ENCODE measurements around the gene NLRP9.
"Not testable (repeated sequence)": the region's sequence is repeated elsewhere in the genome, so short reads cannot be mapped to it uniquely, and the experiment has no call there.

NLRP9 gene

DNA sequence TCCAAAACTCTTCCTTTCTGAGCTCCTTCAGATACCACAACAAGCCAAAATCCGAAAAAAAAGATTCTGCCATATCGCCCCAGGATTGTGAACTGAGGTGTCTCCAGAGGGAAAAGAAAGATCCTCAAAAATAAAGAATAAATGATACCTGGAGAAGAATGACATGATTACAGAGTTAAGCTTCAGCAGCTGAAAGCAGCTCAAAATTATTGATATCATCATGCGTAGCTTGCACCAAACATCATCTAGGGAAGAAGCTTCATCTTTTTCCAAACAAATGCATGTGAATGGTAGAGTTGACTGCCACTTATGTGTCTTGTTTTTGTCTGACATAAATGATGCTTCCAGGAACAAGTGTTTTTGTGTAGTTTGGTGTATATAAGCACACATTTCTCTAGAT lies at the start of gene NLRP9:
TSS of gene NLRP9 (minus strand) at position 101 of the 400 bp plus-strand sequence. CDS start at position 73, 28 bp downstream.
- no peak for DNase-seq

- no peak for DNase-seq
Measured at GRCh38 chr19:55781112-55781511, 42.9 kb upstream of the NLRP9 start.

DNA sequence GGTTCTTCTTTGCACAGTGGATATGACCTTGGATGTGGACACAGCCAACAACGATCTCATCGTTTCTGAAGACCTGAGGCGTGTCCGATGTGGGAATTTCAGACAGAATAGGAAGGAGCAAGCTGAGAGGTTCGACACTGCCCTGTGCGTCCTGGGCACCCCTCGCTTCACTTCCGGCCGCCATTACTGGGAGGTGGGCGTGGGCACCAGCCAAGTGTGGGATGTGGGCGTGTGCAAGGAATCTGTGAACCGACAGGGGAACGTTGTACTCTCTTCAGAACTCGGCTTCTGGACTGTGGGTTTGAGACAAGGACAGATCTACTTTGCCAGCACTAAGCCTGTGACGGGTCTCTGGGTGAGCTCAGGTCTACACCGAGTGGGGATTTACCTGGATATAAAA lies 40.1 kb upstream of the NLRP9 start:
- no peak for DNase-seq

DNA sequence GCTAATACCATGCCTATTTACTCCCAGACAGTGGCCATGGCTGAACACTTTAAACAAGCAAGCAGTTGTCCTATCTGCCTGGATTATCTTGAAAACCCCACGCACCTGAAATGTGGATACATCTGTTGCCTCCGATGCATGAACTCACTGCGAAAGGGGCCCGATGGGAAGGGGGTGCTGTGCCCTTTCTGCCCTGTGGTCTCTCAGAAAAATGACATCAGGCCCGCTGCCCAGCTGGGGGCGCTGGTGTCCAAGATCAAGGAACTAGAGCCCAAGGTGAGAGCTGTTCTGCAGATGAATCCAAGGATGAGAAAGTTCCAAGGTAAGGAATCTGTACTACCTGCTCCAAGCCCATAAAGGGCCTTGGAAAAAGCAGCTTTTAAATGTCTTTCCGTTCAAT lies 39.3 kb upstream of the NLRP9 start:
- no peak for DNase-seq

DNA sequence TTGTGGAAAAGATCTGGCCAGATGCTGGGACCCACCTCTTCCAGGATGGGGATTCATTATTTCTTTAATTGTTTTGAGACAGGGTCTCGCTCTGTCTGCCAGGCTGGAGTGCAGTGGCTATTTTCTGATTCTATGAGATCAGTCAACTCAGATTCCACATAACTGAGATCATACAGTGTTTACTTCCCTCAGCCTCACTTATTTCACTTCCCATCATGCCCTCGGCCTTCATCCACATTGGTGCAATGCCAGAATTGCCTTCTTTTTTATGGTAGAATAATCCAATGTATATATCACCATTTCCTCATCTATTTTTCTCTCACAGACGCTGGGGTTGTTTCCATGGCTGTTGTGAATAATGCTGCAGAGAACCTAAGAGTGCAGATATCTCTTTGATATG lies 31.4 kb upstream of the NLRP9 start:
- not testable (repeated sequence) for DNase-seq

DNA sequence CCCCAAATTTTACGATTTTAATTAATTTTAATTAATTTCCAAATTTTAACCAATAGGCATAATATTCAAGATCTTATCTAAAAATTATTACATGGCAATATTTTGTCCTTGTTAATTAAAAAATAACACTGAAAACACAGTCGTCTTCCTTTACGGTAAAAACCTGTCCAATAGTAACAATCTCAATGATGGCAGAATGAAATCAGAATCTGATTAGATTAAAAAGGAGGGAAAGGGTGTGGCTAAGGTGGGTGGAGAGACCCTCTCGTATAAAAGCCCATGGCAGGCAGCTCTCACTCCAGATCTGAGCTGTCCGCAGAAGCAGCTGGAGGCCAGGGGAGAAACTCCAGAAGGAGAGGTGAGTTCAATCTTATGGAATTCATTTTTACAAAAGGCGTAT lies 30.6 kb upstream of the NLRP9 start, which contains the start of gene RFPL4AL1:
TSS of gene RFPL4AL1 (plus strand) at position 301 of the 400 bp plus-strand sequence. CDS start 2,687 bp downstream, outside the sequence.
- not testable (repeated sequence) for DNase-seq

- DNase-seq: no peak
Measured at GRCh38 chr19:55766466-55766865, 28.3 kb upstream of the NLRP9 start.

- not testable (repeated sequence) for DNase-seq
Measured at GRCh38 chr19:55758797-55759196, 20.6 kb upstream of the NLRP9 start, which contains the start of gene RFPL4A. Gene RFPL4A (plus strand): TSS chr19:55759097. CDS start chr19:55761801, 2,704 bp downstream.

DNA sequence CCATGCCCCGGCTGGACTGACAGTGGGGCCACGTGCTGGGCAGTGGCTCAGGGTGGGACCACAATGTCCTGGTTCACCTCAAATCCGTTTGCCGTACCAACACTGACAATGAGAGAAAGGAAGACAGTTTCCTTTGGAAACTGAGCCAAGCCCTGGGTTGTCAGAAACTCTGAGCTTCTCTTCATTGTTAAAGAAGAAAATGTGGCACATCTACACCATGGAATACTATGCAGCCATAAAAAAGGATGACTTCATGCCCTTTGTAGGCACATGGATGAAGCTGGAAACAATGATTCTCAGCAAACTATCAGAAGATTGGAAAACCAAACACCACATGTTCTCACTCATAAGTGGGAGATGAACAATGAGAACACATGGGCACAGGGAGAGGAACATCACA lies 18.6 kb upstream of the NLRP9 start:
- DNase-seq: not testable (repeated sequence)

GRCh38 chr19:55753401-55753800 lies 15.2 kb upstream of the NLRP9 start:
- no peak for DNase-seq

GRCh38 chr19:55750715-55751114 lies 12.5 kb upstream of the NLRP9 start:
- no peak for DNase-seq

DNA sequence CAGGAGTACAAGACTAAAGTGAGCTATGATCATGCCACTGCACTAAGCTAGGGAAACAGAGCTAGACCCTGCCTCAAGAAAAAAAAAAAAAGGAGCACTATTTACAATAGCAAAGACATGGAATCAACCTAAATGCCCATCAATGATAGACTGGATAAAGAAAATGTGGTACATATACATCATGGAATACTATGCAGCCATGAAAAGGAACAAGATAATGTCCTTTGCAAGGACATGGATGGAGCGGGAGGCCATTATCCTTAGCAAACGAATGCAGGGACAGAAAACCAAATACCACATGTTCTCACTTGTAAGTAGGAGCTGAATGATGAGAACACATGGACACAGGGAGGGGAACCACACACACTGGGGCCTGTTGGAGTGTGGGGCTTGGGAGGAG lies 7.8 kb downstream of the NLRP9 start:
- DNase-seq: not testable (repeated sequence)

- no peak for DNase-seq
Measured at GRCh38 chr19:55723491-55723890, 14.7 kb downstream of the NLRP9 start.

DNA sequence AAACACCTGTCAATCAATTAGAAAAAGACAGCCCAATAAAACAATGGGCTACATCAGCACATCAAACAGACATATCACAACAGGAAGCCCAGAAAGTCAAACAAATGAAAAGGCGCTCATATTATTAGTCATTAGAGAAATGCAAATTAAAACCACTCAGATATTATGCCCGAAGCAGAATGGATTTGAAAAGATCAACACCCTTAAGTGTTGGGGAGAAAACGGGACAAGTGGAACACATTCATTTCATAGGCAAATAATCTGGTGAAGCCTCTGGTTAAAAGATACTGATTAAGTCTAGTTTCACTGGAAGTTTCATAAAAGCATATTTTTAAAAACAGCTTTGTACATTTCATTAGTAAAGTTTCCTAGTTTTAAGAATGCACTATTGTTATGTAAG lies 17.4 kb downstream of the NLRP9 start:
- no peak for DNase-seq

- no peak for DNase-seq
Measured at GRCh38 chr19:55720214-55720746, 17.9 kb downstream of the NLRP9 start.

GRCh38 chr19:55717879-55718711 lies 20.1 kb downstream of the NLRP9 start:
- not testable (repeated sequence) for DNase-seq

- no peak for DNase-seq
Measured at GRCh38 chr19:55717251-55717650, 21.0 kb downstream of the NLRP9 start.

DNA sequence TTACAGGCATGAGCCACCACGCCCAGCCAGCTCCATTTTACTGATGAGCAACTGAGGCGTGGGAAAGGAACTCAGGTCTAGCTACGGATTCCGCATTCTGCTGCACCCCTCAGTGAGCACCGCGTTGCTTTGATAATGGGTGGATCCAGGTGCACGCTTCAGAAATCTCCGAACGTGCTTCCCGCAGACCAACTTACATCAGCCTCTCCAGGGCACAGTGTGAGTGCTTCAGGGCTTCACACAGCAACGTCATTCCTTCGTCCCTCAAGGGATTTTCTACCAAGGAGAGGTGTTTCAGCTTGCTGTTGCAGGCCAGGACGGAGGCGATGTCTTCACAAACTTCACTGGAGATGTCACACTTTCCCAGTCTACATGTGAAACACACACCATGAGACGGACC lies 21.7 kb downstream of the NLRP9 start:
- no peak for DNase-seq

DNA sequence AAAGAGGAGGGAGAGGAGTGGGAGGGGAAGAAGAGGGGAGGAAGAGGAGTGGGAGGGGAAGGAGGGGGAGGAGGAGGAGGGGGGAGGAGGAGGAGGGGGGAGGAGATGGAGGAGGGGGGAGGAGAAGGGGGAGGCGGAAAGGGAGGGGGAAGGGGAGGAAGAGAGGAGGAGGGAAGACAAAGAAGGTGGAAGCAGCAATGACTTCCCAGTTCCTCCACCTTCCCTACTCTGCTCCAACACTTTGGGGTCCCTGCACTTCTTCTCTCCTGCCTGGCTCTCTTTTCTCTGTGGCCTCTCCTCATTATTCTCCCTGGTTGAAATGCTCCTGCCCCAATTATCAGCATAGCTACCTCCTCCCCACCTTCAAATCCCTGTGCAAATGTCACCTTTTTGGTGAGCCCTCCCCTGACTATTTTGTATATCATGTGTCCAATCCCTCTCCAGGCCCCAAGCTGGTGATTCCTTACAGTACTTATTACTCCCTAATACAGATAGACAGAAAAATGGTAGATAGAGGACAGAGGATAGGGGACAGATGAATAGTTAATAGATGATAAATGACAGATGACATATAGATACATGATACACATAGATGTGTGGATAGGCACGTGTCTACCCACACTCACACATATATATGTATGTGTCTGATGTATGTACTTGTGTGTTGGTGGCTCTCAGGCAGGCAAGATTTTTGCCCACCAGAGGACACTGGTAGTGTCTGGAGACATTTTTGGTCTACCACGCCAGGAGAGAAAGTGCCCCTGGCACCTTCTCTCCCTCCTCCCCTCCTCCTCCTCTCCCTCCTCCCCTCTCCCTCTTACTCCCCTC lies 25.2 kb downstream of the NLRP9 start:
- DNase-seq: no peak

DNA sequence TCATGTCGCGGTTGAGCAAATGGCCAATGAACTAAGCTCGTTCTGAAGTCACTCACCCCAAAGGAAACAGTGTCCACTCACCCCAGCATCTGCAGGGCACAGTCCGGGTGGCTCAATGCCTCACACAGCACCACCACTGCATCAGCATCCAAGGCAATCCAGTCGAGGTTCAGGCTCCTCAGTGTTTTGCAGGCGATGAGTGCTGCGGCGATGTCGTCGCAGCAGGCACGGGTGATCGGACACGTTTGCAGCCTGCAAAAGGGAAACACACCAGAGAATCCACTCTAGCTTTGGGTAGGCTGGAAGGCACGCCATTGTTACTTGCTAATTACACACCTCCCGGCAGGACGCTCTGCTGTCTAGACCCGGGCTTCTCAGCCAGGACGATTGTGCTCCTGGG lies 26.5 kb downstream of the NLRP9 start:
- no peak for DNase-seq

- no peak for DNase-seq
Measured at GRCh38 chr19:55705972-55706371, 32.2 kb downstream of the NLRP9 start.

GRCh38 chr19:55704494-55705245 lies 33.5 kb downstream of the NLRP9 start:
- DNase-seq: no peak

- DNase-seq: no peak
Measured at GRCh38 chr19:55703790-55704215, 34.4 kb downstream of the NLRP9 start.
